ENCODE measurements around the gene PCNX3.

PCNX3 gene

DNA sequence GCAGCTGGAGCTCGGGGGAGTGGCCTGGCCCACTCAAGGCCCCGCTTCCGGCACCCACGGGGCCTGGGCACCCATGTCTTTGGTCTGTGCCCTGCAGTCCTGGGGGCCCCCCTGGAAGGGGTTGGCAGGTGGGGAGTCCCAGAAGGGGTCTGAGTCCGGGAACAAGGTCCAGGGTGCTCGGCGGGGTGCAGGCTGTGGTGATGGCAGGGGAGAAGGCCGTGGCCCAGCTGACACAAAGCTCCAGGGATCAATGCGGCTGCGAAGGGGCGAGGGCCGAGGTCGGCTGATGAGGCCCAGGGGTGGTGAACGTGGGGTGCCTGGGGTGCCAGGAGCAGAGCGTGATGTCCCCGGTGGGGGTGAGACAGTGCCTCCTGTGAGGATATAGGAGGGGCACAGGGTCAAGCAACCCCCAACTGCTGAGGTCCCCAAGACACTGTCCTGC lies 17.3 kb upstream of the PCNX3 start:
- DNase-seq (ENCODE audit: low read depth in 2 of 2) = no peak

DNA sequence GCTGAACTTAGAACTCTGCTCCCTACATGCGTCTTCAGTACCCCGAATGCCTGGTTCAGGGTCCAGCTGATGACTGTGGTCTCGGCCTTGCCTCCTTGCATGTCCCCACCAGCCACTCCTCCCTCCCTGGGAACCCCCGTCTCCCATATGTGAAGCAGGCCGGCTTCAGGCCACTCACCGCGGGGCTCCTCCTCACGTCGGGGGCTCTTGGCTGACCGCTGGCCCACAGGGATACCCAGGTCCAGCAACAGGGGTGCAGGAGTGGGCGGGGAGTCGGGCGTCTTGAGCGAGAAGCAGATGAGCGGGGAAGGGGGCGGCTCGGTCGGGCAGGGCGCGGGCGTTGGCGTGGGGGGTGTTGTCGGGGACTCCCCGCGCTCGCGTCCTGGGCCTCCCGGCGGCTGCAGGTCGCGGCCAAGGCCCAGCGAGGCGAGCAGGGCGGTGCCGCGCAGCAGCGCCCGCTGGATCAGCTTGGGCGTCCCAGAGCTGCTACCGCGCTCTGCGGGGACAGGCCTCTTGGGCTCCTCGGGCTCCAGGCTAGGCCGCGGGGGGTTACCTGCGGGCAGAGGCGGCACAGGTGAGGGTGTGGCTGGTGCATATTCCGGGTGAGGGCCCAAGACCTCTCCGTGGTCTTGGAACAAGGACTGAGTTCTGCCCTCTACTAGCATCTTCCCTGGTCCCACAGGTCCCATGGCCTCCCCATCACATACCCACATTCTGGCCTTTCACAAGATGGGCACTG lies 16.2 kb upstream of the PCNX3 start:
- DNase-seq (ENCODE audit: low read depth in 2 of 2) = no peak

DNA sequence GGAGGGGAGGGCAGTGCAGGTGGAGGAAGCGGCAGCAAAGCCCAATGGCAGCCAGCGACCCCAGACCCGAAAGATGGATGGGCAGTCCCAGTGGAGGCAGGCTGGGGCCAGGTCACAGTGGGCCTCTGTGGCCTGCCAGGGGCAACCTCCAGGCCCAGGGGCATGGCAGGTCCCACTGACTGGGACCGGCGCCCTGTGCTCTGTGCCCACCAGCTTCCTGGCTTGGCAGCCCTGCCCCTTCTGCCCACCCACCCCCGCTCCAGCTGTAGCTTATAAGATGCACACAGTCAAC lies 15.7 kb upstream of the PCNX3 start:
- DNase-seq (ENCODE audit: low read depth in 2 of 2) = no peak

DNA sequence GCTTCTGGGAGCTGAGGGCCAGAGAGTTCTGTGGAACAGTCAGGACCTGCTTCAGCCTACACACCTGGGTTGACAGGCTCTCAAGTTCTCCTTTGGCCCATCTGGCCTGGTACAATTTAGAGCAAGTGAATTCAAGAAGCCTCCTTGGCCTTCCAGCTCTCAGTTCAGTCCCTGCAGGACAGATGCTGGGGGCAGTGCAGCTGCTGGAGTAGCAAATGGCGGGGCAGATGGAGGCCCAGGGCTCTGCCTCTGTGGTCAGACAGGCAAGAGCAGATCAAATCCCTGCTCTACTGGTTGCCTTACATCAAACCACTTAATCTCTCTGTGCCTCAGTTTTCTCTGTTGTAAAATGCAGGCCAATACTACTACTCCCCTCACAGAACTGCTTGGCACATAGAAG lies 11.3 kb upstream of the PCNX3 start:
- no peak for DNase-seq (ENCODE audit: low read depth in 2 of 2)

DNA sequence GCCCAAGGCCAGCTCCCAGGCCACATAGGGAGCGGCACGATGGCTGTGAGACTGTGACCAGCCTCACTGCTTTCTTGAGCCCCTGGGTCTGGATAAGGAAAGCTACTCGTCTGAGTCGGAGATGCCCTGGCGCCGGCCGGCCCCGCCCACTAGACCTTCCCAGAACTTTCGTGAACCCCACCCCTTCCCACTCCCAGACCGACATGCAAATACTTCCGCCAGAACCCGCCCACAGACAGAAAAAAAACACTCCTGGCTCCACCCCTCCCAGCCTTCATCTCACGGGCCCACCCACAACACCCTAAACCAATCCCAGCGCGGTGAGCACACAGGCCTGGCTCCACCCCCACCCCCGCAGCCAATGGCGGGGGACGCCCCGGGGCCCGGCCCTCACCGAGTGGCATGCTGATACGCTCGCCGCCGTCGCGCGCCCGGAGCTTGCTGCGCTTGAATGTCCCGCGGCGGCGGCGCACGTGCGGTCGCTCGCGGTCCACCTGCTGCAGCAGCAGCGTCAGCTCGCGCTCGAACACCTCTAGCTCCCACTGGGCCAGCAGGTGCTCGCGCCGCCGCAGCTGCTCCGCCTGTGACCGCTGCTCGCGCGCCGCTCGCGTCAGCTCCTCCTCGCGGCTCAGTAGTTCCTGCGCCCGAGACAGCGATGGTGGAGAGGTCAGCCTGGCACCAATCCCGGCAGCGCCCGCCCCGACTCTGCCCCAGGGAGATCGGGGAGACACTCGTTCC lies 8.5 kb upstream of the PCNX3 start:
- DNase-seq (ENCODE audit: low read depth in 2 of 2) = no peak

DNA sequence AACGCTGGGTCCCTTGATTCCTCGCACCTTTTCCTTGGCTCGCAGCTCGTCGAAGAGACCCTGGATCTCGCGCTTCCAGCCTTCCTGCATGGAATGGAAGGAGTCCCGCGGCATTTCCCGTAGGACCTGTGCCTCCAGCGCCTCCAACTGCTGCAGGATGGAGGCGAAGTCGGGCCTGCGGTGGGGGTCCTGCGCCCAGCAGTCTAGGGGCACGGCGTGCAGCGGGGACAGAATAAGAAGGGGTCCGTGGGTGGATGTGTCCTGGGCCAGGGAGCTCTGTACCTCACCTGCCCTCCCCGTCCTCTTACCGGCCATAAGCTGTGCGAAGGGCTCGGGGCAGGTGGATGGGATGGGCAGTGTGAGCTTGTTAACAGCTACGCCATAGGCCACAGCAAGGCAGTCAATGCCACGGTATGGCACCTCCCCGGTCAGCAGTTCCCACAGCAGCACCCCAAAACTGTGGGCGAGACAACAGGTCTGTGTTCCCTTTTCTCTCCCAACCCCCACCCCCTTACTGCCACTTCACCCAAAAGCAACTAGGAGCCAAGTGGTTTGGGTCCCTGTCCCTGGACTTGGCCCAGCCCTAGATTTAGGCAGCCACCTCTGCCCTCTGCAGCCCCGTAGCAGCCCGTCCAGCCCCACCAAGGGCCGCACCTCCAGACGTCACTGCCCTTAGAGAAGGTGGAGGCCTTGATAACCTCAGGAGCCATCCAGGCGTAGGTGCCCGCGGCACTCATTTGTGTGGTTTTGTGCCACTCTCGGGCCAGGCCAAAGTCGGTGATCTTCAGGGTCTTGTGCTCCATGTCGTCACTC lies 7.8 kb upstream of the PCNX3 start:
- no peak for DNase-seq (ENCODE audit: low read depth in 2 of 2)

DNA sequence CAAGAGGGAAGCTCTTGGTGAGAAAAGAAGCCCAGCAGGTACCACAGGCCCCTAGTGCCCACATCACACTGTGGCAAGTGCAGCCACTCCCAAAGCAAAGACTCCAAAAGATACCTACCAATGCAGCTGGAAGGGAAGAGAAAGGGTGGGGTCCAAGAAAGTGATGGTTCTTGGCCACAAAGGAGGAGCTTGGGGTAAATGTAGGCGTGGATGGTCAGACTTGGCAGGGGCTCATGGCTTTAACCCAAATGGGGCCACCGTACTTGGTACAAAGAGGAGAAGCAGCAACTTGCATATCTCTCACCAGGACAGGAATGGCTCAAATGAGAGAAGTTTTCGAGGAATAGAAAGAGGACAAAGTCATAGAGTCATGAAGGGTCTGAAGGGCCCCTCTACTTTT lies 6.3 kb upstream of the PCNX3 start:
- DNase-seq (ENCODE audit: low read depth in 2 of 2) = no peak

DNA sequence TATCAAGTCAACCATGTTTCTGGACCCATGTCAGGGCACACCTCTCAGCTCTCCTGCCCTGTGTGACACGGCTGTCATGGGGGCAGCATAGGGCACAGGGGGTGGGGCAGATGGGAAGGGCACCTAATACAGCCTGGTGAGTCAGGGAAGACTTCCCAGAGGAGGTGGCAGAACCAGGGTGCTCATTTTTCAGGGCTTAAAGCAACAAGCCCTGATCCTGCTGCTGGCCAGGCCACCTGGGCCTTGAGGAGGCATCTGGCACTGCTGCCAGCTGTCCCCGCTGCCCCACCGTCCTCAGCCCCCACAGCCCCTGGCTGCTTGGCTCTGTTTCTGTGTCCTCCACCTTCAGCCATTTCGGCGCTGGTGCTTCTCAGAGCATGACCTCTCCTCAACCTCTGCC lies 5.9 kb upstream of the PCNX3 start:
- no peak for DNase-seq (ENCODE audit: low read depth in 2 of 2)

DNA sequence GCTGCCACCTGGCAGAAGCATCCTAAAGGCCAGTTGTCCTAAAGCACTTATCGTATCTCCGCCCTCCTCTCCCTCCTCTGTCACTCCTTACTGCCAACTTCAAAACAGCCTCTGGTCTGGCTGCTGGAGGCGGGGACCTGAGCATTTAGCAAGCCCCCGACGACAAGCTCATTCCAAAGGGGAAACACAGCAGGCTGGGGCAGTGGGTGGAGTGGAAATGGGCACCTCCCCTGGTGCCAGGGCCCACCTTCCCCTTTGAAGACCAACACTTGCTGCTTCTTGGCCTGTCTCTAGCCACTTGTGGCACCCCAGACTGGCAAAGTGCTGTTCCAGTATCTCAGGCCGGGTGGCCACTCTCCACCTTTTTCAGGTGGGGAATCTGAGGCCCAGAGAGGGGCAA lies 5.2 kb upstream of the PCNX3 start:
- DNase-seq (ENCODE audit: low read depth in 2 of 2) = no peak

DNA sequence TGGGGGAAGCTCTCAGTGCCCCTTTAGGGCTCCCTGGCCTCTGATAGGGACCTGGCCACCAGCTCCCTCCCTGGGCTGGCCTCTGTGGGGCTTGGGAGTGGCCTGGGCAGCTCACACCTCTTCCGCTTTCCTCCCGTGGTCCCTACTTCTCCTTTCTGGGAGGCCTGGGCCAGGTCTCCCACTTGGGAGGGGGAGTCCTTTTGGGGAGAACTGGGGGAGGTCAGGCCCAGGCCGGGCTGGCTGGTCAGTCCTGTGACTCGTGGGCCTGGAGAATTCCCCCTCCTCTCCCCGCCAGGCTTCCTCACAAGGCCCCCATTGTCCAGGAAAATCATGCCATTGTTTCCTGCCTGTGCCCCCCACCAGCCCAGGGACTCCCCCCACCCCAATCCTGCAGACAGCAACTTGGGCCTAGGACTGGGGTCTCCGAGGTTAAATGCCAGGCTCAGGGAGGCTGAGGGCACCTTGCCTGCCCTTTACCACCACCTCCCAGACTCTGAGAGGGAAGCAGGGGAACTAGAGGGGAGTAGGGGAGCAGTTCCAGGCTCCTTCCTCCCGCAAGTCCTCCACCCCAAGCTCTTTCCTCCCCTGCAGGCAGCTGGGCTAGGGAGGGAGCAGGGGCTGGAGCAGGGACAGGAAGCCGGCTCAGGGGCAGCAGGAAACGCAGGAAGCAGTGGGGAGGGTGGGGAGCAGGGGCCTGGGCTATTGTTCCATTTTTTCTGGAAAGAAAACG lies 4.4 kb upstream of the PCNX3 start:
- DNase-seq (ENCODE audit: low read depth in 2 of 2) = no peak

DNA sequence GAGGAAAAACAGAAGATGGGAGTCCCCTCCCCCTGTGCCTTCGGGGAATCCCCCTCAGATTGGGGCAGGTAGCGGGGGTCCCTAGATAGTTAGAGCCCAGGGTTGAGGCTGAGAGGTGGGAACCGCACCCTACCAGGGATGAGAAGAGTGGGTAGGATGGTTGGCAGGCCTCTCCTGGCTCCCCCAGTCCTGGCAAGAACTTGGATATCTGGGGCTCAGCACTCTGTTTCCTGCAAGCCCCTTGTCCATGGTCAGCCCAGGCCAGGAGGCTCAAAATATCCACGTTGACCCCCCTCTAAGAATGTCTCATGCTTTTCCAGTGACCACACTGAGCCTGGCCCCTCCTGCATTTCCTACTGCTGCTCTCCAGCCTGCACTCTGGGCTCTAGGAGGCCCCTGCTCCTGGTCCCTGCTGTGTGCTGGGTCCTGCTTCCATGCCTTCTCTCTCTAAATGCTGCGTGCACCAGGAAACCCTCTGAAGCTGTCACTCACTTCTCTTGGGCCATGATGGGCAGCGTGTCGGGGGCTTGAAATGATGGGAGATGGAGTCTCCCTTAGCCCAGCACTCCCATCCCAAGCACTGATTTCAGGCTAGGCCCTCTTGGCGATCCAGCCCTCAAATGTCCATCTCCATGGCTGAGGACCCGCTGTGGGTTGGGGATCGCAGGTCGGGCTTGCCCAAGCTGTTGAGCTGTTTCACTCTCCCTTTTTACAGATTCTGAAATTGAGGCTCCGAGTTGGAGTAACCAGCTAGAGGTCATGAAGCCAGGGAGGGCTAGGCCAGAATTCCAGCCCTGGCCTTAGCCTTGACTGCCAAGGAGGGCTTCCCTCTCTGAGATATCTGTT lies 3.6 kb upstream of the PCNX3 start:
- DNase-seq (ENCODE audit: low read depth in 2 of 2) = no peak

DNA sequence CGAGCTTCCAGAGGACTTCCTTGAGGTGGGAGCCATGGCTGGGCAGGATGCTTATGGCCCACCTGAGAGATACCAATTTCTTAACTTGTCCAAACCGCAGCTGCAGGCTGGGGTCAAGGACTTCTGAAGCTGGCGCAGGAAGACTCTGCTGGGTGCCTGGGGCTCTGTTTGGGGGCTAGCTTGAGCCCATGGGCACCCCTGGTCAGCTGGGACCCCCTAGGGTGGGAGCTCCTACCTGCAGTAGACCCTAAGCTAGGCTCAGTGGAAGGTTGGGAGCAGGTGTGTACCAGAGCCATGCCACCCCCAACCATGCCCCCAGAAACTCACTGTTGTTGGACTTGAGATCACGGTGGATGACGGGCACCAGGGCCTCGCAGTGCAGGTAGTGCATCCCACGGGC lies 2.9 kb upstream of the PCNX3 start:
- DNase-seq (ENCODE audit: low read depth in 2 of 2) = no peak

DNA sequence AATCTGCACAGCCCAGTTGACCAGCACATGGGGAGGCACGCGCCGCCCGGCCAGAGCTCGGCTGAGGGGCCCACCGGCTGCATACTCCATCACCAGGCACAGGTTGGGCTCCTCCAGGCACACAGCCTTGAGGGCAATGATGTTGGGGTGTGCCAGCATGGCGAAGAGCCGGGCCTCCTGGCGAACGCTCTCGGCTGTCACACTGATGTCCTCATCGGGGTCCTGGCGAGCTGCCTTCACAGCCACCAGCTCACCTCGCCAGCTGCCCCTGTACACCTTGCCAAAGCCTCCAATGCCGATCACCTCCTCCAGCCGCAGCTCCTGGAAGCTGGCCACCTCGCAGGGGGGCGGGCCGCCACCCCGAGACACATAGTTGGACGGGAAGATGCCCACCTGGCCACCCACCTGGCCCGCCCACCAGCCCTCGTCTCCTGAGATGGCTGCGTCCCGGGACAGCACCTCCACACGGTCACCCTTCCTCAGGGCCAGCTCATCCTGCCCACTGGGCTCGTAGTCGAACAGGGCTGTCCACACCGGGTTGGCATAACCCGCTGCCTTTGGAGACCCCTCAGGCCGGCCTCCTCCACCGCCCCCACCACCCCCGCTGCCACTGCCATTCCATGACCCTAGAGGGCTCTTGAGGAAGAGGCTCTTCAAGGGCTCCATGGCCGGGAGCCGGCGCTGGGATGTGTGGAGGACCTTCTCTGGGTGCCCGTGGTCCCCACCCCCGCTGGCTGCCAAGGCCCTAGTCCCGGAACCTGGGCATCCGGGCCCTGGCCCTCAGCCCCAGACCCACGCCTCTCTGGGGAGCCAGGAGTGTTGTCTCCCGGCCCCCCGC lies 2.3 kb upstream of the PCNX3 start:
- DNase-seq (ENCODE audit: low read depth in 2 of 2) = no peak

DNA sequence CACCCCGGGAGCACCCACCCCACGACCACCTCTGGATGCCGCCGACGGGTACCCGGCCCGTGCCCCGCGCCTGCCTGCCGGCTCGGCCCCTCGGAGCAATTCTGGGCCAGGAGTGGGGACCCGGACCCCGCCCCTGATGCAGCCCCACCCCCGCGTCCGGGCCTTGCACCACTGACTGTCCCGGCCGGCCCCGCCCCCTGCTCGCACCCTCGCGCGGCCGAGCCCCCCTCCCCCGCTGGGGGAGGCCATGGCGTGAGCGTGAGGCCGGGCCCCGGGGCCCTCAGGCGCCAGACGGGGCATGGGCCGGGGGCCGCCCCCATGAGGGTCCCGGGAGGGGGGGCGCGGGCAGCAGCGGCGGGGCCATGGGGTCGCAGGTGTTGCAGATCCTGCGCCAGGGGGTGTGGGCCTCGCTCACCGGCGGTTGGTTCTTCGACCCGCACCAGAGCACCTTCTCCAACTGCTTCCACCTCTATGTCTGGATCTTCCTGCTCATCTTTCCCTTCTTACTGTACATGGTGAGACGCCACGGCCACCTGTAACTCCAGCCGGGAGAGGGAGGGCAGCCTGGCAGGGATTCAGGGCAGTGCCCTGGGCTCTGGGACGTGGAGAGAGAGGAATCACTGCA lies 486 bp downstream of the PCNX3 start:
- DNase-seq (ENCODE audit: low read depth in 2 of 2) = no peak

DNA sequence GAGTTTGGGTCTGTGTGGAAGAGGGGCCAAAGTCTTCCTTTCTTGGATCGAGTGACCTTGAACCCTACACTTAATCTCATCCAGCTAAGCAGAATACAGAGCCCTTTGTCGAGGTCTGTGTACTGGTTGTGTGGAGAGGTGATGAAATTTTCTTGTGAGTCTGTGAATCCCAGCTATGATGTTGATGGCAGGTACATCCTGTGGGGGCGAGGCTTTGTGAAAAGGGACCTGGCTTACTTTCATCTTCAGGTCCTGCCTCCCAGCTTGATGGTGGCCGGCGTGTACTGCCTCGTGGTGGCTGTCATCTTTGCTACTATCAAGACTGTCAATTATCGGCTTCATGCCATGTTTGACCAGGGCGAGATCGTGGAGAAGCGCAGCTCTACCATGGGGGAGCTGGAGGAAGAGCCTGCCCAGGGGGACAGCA lies 1.0 kb downstream of the PCNX3 start:
- DNase-seq (ENCODE audit: low read depth in 2 of 2) = no peak

DNA sequence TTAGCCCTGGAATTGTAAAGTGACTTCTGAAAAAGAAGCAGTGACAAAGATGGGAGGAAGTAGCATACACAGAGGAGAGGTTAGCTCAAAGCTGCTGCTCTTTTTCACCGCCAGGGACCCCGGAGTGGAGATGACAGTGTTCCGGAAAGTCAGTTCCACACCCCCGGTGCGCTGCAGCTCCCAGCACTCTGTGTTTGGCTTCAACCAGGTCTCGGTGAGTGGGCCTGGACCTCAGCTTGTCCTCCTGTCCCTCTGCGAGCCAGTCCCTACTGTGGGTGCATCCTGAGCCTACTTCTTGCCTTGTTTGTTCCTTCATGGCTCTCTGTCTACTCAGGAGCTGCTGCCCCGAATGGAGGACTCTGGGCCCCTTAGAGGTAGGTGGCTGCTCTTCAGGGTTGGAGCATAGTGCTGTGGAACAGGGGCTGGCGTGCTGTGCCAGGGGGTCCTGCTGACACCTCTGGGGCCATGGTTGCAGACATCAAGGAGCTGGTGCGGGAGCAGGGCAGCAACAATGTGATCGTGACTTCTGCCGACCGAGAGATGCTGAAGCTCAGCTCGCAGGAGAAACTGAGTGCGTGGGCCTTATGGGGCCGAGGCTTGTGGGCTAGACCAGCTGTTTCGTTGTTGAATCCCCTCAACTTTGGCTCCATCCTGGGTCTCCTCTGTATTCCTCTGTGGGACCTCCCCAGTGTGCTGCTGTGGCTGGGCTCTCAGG lies 1.7 kb downstream of the PCNX3 start:
- no peak for DNase-seq (ENCODE audit: low read depth in 2 of 2)

DNA sequence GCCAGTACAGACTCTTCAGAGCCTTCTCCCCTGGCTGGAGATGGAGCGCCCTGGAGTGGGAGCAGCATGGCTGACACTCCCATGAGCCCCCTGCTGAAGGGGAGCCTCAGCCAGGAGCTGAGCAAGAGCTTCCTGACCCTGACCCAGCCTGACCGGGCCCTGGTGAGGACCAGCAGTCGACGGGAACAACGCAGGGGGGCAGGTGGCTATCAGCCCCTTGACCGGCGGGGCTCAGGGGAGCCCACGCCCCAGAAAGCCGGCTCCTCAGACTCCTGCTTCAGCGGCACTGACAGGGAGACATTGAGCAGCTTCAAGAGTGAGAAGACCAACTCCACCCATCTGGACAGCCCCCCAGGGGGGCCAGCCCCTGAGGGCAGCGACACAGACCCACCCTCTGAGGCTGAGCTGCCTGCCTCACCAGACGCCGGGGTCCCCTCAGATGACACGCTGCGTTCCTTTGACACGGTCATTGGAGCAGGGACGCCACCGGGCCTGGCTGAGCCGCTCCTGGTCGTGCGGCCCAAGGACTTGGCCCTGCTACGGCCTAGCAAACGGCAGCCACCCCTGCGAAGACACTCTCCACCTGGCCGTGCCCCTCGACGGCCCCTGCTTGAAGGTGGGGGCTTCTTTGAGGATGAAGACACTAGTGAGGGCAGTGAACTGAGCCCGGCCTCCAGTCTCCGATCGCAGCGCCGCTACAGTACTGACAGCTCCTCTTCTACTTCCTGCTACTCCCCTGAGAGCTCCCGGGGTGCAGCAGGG lies 2.6 kb downstream of the PCNX3 start:
- no peak for DNase-seq (ENCODE audit: low read depth in 2 of 2)

DNA sequence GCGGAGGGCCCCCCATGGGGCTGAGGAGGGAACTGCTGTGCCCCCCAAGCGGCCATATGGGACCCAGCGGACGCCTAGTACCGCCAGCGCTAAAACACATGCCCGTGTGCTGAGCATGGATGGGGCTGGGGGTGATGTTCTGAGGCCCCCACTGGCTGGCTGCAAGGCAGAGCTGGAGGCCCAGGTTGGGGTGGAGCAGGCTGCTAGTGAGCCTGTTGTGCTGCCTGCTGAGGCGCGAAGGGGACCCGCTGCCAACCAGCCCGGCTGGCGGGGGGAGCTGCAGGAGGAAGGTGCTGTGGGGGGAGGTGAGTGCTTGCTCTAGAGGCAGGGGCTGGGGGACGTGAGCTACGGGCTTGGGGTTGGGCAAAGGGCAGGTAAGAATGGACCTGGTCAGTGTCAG lies 3.2 kb downstream of the PCNX3 start:
- no peak for DNase-seq (ENCODE audit: low read depth in 2 of 2)

Measured in activated CD8-positive, alpha-beta memory T cell treated with anti-CD3 and anti-CD28 coated beads for 4 hours (primary cell).